ENCODE results near the gene ZNF555. TPM values are rescaled to one million over a fixed set of nuclear protein-coding genes. Genes with fewer than 3 reads are reported as not detected.
"Not testable (repeated sequence)": the region's sequence is repeated elsewhere in the genome, so short reads cannot be mapped to it uniquely, and the experiment has no call there.

ZNF555 gene
- total and polyA plus RNA-seq, 9 donors = 4.5 to 18.0 (median 13.5) TPM

DNA sequence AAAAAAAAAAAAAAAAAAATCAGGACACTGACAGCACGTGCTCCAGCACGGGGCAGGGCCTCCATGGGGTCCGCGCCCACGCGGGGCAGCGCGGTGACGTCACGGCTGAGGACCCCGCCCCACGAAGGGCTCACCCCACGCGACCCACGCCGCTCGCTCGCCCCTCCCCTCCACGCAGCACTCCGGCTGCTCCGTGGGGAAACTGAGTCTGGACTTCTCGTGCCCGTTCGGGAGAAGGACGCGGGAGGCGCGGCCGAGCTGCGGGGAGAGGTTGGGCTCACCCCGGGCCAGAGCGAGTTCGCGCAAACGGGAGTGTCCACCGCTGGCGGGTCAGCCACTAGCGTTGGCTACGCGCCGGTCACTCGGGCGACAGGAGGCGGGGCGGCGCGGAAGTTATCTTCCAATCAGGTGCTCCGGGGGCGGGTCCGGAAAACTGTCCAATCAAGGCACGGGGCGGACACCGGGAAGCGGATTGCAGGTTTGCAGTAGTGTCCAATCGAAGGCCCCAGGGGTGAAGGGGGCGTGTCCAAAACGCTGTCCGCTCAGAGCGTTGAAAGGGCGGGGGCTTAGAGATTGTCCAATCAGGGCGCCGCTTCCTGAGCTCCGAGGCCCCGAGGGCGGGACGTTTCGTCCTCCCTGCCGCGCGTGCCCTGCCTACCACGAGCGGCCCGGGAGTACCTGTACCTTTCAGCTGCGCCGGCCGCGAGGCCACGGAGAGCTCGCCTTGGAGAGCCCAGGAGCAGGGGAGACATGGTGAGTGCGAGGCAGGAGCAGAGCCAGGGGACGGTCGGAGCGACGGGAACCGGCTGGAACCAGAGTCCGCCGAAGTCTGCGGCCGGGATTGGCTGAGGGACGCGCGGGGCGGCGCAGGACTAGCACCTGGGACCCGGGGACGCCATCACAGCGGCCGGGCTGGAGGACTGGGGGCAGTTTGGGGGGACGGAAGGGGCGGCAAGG, 59.3 kb downstream of the ZNF555 start, which contains the start of gene ZNF57:
ZNF57 (plus strand) TSS at position 633 of the 957 bp plus-strand sequence; CDS start at position 751, 118 bp downstream.
- Histone ChIP-seq H3K9me3 (no peaks in the 10 kb centered on the region), H3K4me3 (peak within 1 kb of the TSS; percentile 56), H3K4me1 (ENCODE audit: insufficient read depth) (peaks cover 8% of the 10 kb centered on the region), H3K27me3 (no peaks in the 10 kb centered on the region), H3K27ac (peak within 1 kb of the TSS in 1 of 2 donors; percentile 56), H3K36me3 (no peaks in the 10 kb centered on the region)
- WGBS, 3 donors = 0 to 1% (median 0%) methylated on average over 79 to 99 of the region's 100 CpGs
- DNase-seq = peak; percentile 99 to 100 (median 100)
- intact Hi-C loops (cut with DNase I) = no loop called here
- TF ChIP-seq EP300 (IDR thresholded peaks at IDR 0.05) (no peak), CTCF (IDR thresholded peaks at IDR 0.05) (peak in 1 of 3 donors; percentile 14), POLR2A (IDR thresholded peaks at IDR 0.05) (no peak)

- WGBS, 3 donors = 80 to 86% (median 85%) methylated on average over 13 of the region's 13 CpGs
- TF ChIP-seq POLR2A (IDR thresholded peaks at IDR 0.05) = no peak
- no peak for TF ChIP-seq EP300 (IDR thresholded peaks at IDR 0.05)
- TF ChIP-seq CTCF (IDR thresholded peaks at IDR 0.05) = no peak
- Histone ChIP-seq H3K4me3 (no peak overlapping the region), H3K36me3 (no peaks in the 10 kb centered on the region), H3K27ac (no peak overlapping the region), H3K4me1 (ENCODE audit: insufficient read depth) (peaks cover 8% of the 10 kb centered on the region), H3K9me3 (no peaks in the 10 kb centered on the region), H3K27me3 (no peaks in the 10 kb centered on the region)
- DNase-seq = no peak
- intact Hi-C loops (cut with DNase I) = no loop called here
Measured at GRCh38 chr19:2902590-2903218, 61.4 kb downstream of the ZNF555 start.

DNA sequence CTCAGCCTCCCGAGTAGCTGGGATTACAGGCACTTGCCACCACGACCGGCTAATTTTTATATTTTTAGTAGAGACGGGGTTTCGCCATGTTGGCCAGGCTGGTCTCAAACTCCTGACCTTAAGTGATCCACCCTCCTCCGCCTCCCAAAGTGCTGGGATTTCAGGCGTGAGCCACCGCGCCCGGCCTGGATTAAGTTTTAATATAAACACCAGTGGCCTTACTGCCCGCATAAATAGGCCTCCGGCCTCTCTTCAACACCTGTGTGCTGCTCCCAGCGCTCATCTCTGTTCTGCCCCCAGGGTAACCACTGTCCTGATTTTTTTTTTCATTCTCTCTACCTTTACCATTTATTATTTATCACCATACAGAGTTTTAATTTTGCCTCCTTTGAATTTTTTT, 62.1 kb downstream of the ZNF555 start:
- intact Hi-C loops (cut with DNase I); H3K9me3 ChIP-seq: not testable (repeated sequence)
- 92 to 96% (median 93%) methylated on average over 13 of the region's 13 CpGs for WGBS, 3 donors

DNA sequence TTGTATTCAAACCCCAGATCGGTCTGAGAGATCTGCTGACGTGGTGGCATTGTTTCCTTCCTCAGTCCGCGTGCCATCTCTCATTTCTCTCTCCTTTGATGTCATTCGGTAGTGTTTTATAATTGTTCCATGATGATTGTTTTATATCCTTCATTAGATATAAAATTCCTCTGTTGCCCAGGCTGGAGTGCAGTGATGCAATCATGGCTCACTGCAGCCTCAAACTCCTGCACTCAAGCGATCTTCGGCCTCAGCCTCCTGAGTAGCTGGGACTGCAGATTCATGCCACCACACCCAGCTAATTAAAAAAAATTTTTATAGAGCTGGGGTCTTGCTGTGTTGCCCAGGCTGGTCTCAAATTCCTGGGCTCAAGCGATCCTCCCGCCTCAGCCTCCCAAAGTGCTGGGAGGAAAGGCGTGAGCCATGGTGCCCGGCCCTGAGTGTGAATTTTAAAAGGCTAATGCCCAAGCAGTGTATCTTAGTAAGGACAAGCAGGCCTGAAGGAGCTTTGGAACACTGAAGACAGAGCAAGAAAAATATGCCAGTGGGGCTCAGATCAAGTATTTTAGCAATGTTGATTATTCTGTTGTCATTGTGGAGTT, 64.7 kb downstream of the ZNF555 start:
- Histone ChIP-seq H3K4me1 (ENCODE audit: insufficient read depth) (peaks cover 6% of the 10 kb centered on the region), H3K4me3 (no peak overlapping the region), H3K27ac (no peak overlapping the region), H3K9me3 (no peaks in the 10 kb centered on the region), H3K27me3 (no peaks in the 10 kb centered on the region), H3K36me3 (no peaks in the 10 kb centered on the region)
- TF ChIP-seq CTCF (IDR thresholded peaks at IDR 0.05) = no peak
- no peak for TF ChIP-seq EP300 (IDR thresholded peaks at IDR 0.05)
- TF ChIP-seq POLR2A (IDR thresholded peaks at IDR 0.05) = no peak
- WGBS, 3 donors = 88 to 92% (median 92%) methylated on average over 11 of the region's 11 CpGs
- DNase-seq = peak in 1 of 5 donors; percentile 0
- intact Hi-C loops (cut with DNase I) = no loop called here

More for the DNA sequence above, 62.1 kb downstream of the ZNF555 start:
- H3K4me1 ChIP-seq (ENCODE audit: insufficient read depth); H3K27ac ChIP-seq; H3K4me3 ChIP-seq; H3K36me3 ChIP-seq; DNase-seq; H3K27me3 ChIP-seq: not testable (repeated sequence)

Data from ovary (tissue), 9 donors.